ENCODE results near the gene PARD3B.

- TF ChIP-seq POLR2AphosphoS5 (IDR thresholded peaks at IDR 0.05; ENCODE audit: low read depth), result no peak
- TF ChIP-seq, protein P1, sequence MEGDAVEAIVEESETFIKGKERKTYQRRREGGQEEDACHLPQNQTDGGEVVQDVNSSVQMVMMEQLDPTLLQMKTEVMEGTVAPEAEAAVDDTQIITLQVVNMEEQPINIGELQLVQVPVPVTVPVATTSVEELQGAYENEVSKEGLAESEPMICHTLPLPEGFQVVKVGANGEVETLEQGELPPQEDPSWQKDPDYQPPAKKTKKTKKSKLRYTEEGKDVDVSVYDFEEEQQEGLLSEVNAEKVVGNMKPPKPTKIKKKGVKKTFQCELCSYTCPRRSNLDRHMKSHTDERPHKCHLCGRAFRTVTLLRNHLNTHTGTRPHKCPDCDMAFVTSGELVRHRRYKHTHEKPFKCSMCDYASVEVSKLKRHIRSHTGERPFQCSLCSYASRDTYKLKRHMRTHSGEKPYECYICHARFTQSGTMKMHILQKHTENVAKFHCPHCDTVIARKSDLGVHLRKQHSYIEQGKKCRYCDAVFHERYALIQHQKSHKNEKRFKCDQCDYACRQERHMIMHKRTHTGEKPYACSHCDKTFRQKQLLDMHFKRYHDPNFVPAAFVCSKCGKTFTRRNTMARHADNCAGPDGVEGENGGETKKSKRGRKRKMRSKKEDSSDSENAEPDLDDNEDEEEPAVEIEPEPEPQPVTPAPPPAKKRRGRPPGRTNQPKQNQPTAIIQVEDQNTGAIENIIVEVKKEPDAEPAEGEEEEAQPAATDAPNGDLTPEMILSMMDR (IDR thresholded peaks at IDR 0.05; ENCODE audit: insufficient read depth, low read length), result no peak
- TF ChIP-seq REST (IDR thresholded peaks at IDR 0.05; ENCODE audit: insufficient replicate concordance, low read depth), result no peak
Measured at GRCh38 chr2:205484764-205485163, 939.5 kb downstream of the PARD3B start.
